ENCODE data around the gene KLHL29. TPM values are rescaled to one million over a fixed set of nuclear protein-coding genes. Genes with fewer than 3 reads are reported as not detected.

KLHL29 gene
- total RNA-seq, 1 experiment from 2014 or later = 2.6 TPM

DNA sequence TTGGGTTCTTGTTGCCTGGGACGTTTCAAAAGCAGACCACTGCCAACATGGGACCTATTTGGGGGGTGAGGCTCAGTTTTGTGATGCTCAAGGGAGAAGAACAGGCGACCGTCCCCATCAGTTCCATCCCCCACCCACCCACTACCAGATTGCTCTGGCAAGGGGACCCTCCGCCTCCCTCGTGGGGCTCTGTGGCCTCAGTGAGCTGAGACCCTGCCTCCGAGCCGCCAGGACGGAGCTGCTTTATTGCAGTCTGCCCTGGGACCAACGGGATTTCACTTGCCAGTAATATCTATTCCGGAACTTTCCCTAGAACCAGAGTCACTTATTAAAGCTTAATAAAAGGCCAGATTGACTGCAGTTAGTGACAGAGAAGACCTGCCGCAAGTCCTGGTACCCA is 146.3 kb downstream of the KLHL29 start:
- ChIA-PET CTCF (no interaction called here), POLR2A (ENCODE audit: unreplicated experiment) (no interaction called here)
- no peaks in the 10 kb centered on the region for H3K9me2 ChIP-seq (replicated peaks; ENCODE audit: low read length)
- no peak overlapping the region for H3K9ac ChIP-seq (ENCODE audit: low read length)
- no peaks in the 10 kb centered on the region for H3K79me2 ChIP-seq (ENCODE audit: low read length)
- H3K4me1 ChIP-seq (ENCODE audit: insufficient read depth, low read length) = no peaks in the 10 kb centered on the region
- H3K36me3 ChIP-seq (ENCODE audit: low read depth, low read length) = no peaks in the 10 kb centered on the region
- intact Hi-C loops (cut with micrococcal nuclease) = no loop called here
- DNase-seq = no peak
- no peak for ATAC-seq
- H3K4me3 ChIP-seq (ENCODE audit: low read length) = no peak overlapping the region
- H3K9me3 ChIP-seq (ENCODE audit: low read length) = no peaks in the 10 kb centered on the region
- H4K20me1 ChIP-seq (ENCODE audit: low read length) = no peaks in the 10 kb centered on the region
- BruUV-seq (replicated peaks) = no TSS peak
- no peak overlapping the region for H2AFZ ChIP-seq (ENCODE audit: low read length)
- no peaks in the 10 kb centered on the region for H3K27me3 ChIP-seq (ENCODE audit: low read length)
- H3K4me2 ChIP-seq (ENCODE audit: low read length) = no peak overlapping the region
- H3F3A ChIP-seq (ENCODE audit: low read length, unreplicated experiment) = no peaks in the 10 kb centered on the region
- no peak overlapping the region for H3K27ac ChIP-seq (ENCODE audit: low read length)
- TF ChIP-seq, protein P1, sequence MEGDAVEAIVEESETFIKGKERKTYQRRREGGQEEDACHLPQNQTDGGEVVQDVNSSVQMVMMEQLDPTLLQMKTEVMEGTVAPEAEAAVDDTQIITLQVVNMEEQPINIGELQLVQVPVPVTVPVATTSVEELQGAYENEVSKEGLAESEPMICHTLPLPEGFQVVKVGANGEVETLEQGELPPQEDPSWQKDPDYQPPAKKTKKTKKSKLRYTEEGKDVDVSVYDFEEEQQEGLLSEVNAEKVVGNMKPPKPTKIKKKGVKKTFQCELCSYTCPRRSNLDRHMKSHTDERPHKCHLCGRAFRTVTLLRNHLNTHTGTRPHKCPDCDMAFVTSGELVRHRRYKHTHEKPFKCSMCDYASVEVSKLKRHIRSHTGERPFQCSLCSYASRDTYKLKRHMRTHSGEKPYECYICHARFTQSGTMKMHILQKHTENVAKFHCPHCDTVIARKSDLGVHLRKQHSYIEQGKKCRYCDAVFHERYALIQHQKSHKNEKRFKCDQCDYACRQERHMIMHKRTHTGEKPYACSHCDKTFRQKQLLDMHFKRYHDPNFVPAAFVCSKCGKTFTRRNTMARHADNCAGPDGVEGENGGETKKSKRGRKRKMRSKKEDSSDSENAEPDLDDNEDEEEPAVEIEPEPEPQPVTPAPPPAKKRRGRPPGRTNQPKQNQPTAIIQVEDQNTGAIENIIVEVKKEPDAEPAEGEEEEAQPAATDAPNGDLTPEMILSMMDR (conservative IDR thresholded peaks at IDR 0.05; ENCODE audit: low read depth, low read length) = no peak
- TF ChIP-seq EZH2phosphoT487 (IDR thresholded peaks at IDR 0.05; ENCODE audit: borderline replicate concordance, low read length) = no peak
- no peak for TF ChIP-seq EZH2 (IDR thresholded peaks at IDR 0.05; ENCODE audit: low read length, unreplicated experiment)

DNA sequence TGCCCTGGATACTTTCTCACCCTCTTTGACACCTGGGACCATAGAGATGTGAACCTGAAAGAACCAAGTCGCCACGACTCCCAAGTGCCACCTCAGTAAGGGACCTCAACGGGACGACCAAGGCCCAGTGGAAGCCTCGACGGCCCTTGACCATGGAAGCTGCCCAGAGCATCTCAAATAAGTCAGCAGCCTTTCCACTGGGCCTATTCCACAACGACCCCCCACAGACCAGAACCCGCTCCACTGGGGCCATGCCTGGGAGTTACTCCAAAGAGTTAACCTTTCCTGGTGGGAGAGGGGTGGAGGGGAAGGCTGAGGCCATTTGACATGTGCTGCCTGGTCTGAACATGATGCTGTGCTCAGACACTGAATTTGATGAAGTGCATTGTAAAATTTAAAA is 146.9 kb downstream of the KLHL29 start:
- Histone ChIP-seq H3K79me2 (ENCODE audit: low read length) (no peaks in the 10 kb centered on the region), H2AFZ (ENCODE audit: low read length) (no peak overlapping the region), H3K4me1 (ENCODE audit: insufficient read depth, low read length) (no peaks in the 10 kb centered on the region), H3K36me3 (ENCODE audit: low read depth, low read length) (no peaks in the 10 kb centered on the region), H3F3A (ENCODE audit: low read length, unreplicated experiment) (no peaks in the 10 kb centered on the region), H3K4me2 (ENCODE audit: low read length) (no peak overlapping the region), H3K9me3 (ENCODE audit: low read length) (no peaks in the 10 kb centered on the region), H3K27ac (ENCODE audit: low read length) (no peak overlapping the region), H3K4me3 (ENCODE audit: low read length) (no peak overlapping the region), H3K9ac (ENCODE audit: low read length) (no peak overlapping the region), H3K27me3 (ENCODE audit: low read length) (no peaks in the 10 kb centered on the region), H4K20me1 (ENCODE audit: low read length) (no peaks in the 10 kb centered on the region), H3K9me2 (replicated peaks; ENCODE audit: low read length) (no peaks in the 10 kb centered on the region)
- ATAC-seq (no peak), DNase-seq (no peak)
- BruUV-seq (replicated peaks) = no TSS peak
- CTCF ChIA-PET = no interaction called here
- intact Hi-C loops (cut with micrococcal nuclease) = no loop called here
- POLR2A ChIA-PET (ENCODE audit: unreplicated experiment) = no interaction called here
- TF ChIP-seq, protein P1 (conservative IDR thresholded peaks at IDR 0.05; ENCODE audit: low read depth, low read length) = no peak
- no peak for TF ChIP-seq EZH2phosphoT487 (IDR thresholded peaks at IDR 0.05; ENCODE audit: borderline replicate concordance, low read length)
- TF ChIP-seq EZH2 (IDR thresholded peaks at IDR 0.05; ENCODE audit: low read length, unreplicated experiment) = no peak

DNA sequence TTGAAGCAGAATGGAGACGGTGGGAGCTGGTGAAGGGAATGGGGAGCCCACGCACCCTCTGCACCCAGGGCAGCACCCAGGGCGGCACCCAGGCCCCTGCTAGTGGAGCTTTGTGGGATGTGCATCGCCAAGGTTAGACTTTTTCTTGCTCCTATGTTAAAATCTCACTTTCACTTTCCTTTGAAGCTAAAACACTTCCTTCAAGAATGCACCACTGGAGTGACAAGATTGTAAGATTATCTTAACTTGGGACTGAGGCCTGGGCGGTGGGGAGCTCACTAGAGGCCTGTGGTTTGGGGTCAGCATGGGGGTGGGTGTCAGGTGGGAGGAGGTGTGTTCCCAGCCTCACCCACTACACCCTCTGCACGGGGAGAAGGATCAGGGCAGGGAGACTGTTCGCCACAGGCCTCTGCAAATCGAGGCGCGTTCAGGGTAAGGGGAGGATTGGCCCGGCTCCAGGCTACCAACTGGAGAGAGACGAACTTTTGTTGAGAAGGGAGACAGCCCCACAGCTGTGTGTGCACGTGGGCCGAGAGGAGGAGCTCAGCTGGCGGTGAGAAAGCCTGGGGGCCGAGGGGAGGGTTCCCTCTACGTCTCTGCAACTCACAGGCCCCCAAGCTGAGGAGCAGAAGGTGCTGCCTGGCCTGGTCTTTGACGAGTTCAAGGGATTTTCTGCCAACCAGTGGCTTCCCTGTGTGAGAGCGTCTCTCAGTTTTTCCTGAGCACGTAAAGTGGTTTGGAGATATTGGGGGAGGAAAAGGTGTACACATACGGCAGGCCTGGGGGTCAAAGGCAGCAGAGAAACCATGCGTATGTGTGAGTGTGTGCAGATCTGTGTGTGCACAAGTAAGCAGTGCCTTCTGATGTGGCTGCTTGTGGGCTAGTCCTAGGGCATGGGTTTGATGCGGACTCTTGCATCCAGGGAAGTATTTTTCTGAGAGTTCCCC is 147.7 kb downstream of the KLHL29 start:
- TF ChIP-seq, protein P1 (conservative IDR thresholded peaks at IDR 0.05; ENCODE audit: low read depth, low read length) = no peak
- TF ChIP-seq EZH2 (IDR thresholded peaks at IDR 0.05; ENCODE audit: low read length, unreplicated experiment) (no peak), EZH2phosphoT487 (IDR thresholded peaks at IDR 0.05; ENCODE audit: borderline replicate concordance, low read length) (no peak)
- BruUV-seq (replicated peaks) = no TSS peak
- Histone ChIP-seq H3K9ac (ENCODE audit: low read length) (no peak overlapping the region), H3K9me3 (ENCODE audit: low read length) (no peaks in the 10 kb centered on the region), H3K27ac (ENCODE audit: low read length) (no peak overlapping the region), H3K4me2 (ENCODE audit: low read length) (no peak overlapping the region), H3F3A (ENCODE audit: low read length, unreplicated experiment) (no peaks in the 10 kb centered on the region), H3K4me3 (ENCODE audit: low read length) (no peak overlapping the region), H3K4me1 (ENCODE audit: insufficient read depth, low read length) (no peaks in the 10 kb centered on the region), H2AFZ (ENCODE audit: low read length) (no peak overlapping the region), H3K9me2 (replicated peaks; ENCODE audit: low read length) (no peaks in the 10 kb centered on the region), H4K20me1 (ENCODE audit: low read length) (no peaks in the 10 kb centered on the region), H3K79me2 (ENCODE audit: low read length) (no peaks in the 10 kb centered on the region), H3K27me3 (ENCODE audit: low read length) (no peaks in the 10 kb centered on the region), H3K36me3 (ENCODE audit: low read depth, low read length) (no peaks in the 10 kb centered on the region)
- ATAC-seq (no peak), DNase-seq (no peak)
- intact Hi-C loops (cut with micrococcal nuclease) = no loop called here
- CTCF ChIA-PET = no interaction called here
- POLR2A ChIA-PET (ENCODE audit: unreplicated experiment) = no interaction called here
